ENCODE data around the gene PPP2R5C. TPM values are rescaled to one million over a fixed set of nuclear protein-coding genes. Genes with fewer than 3 reads are reported as not detected.

Gene PPP2R5C
- total and polyA plus RNA-seq, 2 donors, result 144 to 175 TPM

DNA sequence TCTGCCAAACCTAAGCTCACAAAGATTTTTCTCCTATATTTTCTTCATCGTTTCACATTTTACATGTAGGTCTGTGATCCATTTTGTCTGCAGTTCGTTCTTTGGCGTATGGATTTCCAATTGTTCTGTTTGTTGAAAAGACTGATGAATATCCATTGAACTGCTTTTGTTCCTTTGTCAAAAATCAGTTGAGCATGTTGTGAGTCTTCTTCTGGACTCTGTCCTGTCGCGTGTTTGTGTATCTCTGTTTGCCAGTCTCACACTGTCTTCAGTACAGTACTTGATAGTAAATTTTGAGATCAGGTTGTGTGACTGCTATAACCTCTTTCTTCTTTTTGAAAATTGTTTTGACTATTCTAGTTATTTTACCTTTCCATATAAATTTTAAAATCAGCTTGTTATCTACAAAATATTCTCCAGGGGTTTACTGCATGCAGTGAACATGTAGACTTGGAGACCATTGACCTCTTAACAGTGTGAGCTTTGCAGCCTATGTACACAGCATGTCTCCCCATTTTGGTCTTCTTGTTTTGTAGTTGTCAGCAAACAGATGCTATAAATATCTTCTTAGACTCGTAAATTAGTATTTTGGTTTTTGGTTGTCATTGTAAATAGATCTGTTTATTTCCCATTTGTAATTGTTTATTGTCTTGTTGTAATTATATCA is 108.9 kb downstream of the PPP2R5C start:
- H3K36me3 ChIP-seq (ENCODE audit: control insufficient read depth in 2 of 2, insufficient read depth in 2 of 2, low read length in 1 of 2), result peaks cover 0 to 7% of the 10 kb centered on the region in 2 donors
- peaks cover 5 to 8% of the 10 kb centered on the region in 2 donors for H3K4me1 ChIP-seq (ENCODE audit: control insufficient read depth in 2 of 2, insufficient read depth in 2 of 2, low read length in 2 of 2)
- H3K9me3 ChIP-seq (ENCODE audit: control insufficient read depth in 2 of 2, insufficient read depth in 1 of 2, low read length in 1 of 2), result no peaks in the 10 kb centered on the region
- no peak overlapping the region for H3K27ac ChIP-seq (ENCODE audit: low read depth in 1 of 2, low read length in 1 of 2)
- H3K4me3 ChIP-seq (ENCODE audit: low read length in 2 of 2), result no peak overlapping the region
- H3K27me3 ChIP-seq (ENCODE audit: control insufficient read depth in 2 of 2, insufficient read depth in 1 of 2, low read length in 1 of 2), result no peaks in the 10 kb centered on the region
- WGBS, result 98% methylated on average over 6 of the region's 6 CpGs
- DNase-seq (ENCODE audit: low read depth in 6 of 9, low spot score in 9 of 9), result no peak

DNA sequence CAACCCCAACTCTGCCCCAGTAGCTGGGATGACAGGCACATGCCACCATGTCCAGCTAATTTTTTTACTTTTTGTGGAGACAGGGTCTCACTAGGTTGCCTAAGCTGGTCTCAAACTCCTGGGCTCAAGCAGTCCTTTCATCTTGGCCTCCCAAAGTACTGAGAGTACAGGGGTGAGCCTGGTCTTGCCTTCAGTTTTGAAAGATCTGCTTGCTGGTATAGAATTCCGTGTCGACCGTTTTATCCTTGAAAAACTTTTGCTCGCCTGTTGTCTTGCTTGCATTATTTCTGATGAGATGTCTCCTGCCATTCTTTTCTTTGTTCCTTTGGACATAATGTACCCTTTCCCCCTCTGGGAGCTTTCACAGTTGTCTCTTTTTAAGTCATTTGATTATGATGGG is 110.8 kb downstream of the PPP2R5C start:
- 98% methylated on average over 4 of the region's 4 CpGs for WGBS
- no peak for DNase-seq (ENCODE audit: low read depth in 6 of 9, low spot score in 9 of 9)
- Histone ChIP-seq H3K4me3 (ENCODE audit: low read length in 2 of 2) (no peak overlapping the region), H3K36me3 (ENCODE audit: control insufficient read depth in 2 of 2, insufficient read depth in 2 of 2, low read length in 1 of 2) (peaks cover 0 to 2% of the 10 kb centered on the region in 2 donors), H3K27me3 (ENCODE audit: control insufficient read depth in 2 of 2, insufficient read depth in 1 of 2, low read length in 1 of 2) (no peaks in the 10 kb centered on the region), H3K9me3 (ENCODE audit: control insufficient read depth in 2 of 2, insufficient read depth in 1 of 2, low read length in 1 of 2) (no peaks in the 10 kb centered on the region), H3K4me1 (ENCODE audit: control insufficient read depth in 2 of 2, insufficient read depth in 2 of 2, low read length in 2 of 2) (peaks cover 18 to 23% of the 10 kb centered on the region in 2 donors), H3K27ac (ENCODE audit: low read depth in 1 of 2, low read length in 1 of 2) (peak overlapping the region in 1 of 2 donors; percentile 27)

DNA sequence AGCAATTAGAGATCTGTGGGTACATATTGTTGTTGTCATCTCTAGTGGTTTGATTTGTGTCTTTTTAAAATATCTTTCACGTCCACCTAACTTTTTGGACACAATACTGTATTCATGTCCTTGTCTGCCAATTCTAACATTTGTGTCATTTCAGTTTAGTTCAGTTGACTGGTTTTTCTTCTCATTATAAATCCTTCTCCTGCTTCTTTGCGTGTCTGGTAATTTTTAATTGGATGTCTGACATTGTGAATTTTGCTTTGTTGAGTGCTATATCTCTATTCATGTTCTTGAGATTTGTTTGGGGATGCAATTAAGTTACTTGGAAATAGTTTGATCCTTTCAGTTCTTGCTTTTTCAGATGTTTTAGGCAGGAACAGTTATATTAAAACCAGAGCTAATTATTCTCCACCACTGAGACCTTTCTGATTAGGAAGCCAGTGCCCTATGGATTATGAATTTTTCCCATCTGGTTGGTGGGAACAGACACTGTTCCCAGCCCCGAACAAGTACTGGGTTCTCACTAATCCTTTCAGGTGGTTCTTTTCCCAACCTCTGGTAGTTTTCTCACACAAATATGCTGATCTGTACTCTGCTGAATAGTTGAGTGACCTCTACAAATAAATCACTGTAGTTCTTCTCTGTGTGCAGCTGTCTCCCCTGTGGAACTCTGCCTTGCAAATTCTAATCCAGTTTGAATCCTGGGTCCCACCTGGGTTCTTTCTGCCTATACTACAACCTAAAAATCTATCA is 111.7 kb downstream of the PPP2R5C start:
- no peak overlapping the region for H3K27ac ChIP-seq (ENCODE audit: low read depth in 1 of 2, low read length in 1 of 2)
- H3K4me1 ChIP-seq (ENCODE audit: control insufficient read depth in 2 of 2, insufficient read depth in 2 of 2, low read length in 2 of 2), result peaks cover 27 to 32% of the 10 kb centered on the region in 2 donors
- H3K4me3 ChIP-seq (ENCODE audit: low read length in 2 of 2), result no peak overlapping the region
- no peak for DNase-seq (ENCODE audit: low read depth in 6 of 9, low spot score in 9 of 9)
- 97% methylated on average over 3 of the region's 3 CpGs for WGBS
- no peaks in the 10 kb centered on the region for H3K9me3 ChIP-seq (ENCODE audit: control insufficient read depth in 2 of 2, insufficient read depth in 1 of 2, low read length in 1 of 2)
- no peaks in the 10 kb centered on the region for H3K27me3 ChIP-seq (ENCODE audit: control insufficient read depth in 2 of 2, insufficient read depth in 1 of 2, low read length in 1 of 2)
- peaks cover 0 to 10% of the 10 kb centered on the region in 2 donors for H3K36me3 ChIP-seq (ENCODE audit: control insufficient read depth in 2 of 2, insufficient read depth in 2 of 2, low read length in 1 of 2)

DNA sequence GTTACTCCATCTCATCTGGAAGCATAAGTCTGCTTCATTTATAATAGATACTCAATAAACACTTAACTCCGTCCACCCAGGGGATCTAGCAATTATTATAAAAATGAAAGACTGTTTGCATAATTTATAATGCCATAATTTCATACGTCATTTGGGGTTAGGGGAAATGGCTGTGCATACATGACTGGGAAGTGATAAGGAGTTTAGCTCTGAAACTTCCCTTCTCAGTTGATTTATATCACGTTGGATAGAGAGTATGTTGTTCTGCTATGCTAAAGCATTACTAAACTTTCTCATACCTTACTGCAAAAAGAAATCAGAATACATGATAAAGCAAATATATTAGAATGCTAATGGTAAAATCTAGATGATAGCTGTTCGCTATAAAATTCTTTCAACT is 112.5 kb downstream of the PPP2R5C start:
- no peak for DNase-seq (ENCODE audit: low read depth in 6 of 9, low spot score in 9 of 9)
- Histone ChIP-seq H3K4me1 (ENCODE audit: control insufficient read depth in 2 of 2, insufficient read depth in 2 of 2, low read length in 2 of 2) (peaks cover 31 to 39% of the 10 kb centered on the region in 2 donors), H3K4me3 (ENCODE audit: low read length in 2 of 2) (no peak overlapping the region), H3K36me3 (ENCODE audit: control insufficient read depth in 2 of 2, insufficient read depth in 2 of 2, low read length in 1 of 2) (peaks cover 5 to 16% of the 10 kb centered on the region in 2 donors), H3K9me3 (ENCODE audit: control insufficient read depth in 2 of 2, insufficient read depth in 1 of 2, low read length in 1 of 2) (no peaks in the 10 kb centered on the region), H3K27me3 (ENCODE audit: control insufficient read depth in 2 of 2, insufficient read depth in 1 of 2, low read length in 1 of 2) (no peaks in the 10 kb centered on the region), H3K27ac (ENCODE audit: low read depth in 1 of 2, low read length in 1 of 2) (no peak overlapping the region)
- WGBS, result 75% methylated on average over 4 of the region's 4 CpGs

DNA sequence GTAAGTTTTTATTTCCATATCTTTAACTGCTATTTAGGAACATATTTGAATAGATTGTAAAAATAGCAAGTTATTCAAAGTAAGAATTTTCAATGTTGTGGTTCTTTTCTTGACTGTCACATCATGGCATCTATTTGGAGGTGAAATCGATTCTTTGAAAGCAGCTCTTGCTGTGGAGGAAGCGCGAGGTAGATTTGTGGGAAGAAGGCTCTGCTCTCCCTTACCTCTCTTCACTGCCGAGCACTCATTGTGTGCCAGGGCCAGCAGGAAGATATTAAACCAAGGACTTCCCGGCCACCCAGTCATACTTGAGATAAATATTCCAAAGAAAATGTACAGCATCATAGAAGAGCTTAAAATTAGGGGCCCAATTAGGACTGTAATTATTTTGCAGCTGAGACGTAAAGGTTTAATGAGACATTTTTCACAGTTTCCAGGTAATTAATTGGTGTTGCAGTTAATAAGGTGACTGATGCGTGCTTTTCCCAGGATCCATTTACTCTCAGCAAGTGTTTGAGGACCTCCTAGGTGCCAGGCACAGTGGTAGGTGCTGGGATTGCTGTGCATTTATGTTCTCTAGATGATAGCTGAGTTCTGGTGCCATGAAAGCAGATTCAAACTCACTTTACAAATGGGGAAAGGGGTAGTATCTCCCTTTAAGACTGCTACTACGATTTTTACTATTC is 113.7 kb downstream of the PPP2R5C start:
- Histone ChIP-seq H3K36me3 (ENCODE audit: control insufficient read depth in 2 of 2, insufficient read depth in 2 of 2, low read length in 1 of 2) (peaks cover 16 to 23% of the 10 kb centered on the region in 2 donors), H3K4me3 (ENCODE audit: low read length in 2 of 2) (no peak overlapping the region), H3K9me3 (ENCODE audit: control insufficient read depth in 2 of 2, insufficient read depth in 1 of 2, low read length in 1 of 2) (no peaks in the 10 kb centered on the region), H3K4me1 (ENCODE audit: control insufficient read depth in 2 of 2, insufficient read depth in 2 of 2, low read length in 2 of 2) (peaks cover 31 to 46% of the 10 kb centered on the region in 2 donors), H3K27ac (ENCODE audit: low read depth in 1 of 2, low read length in 1 of 2) (peak overlapping the region in 1 of 2 donors; percentile 83), H3K27me3 (ENCODE audit: control insufficient read depth in 2 of 2, insufficient read depth in 1 of 2, low read length in 1 of 2) (no peaks in the 10 kb centered on the region)
- 50% methylated on average over 8 of the region's 8 CpGs for WGBS
- no peak for DNase-seq (ENCODE audit: low read depth in 6 of 9, low spot score in 9 of 9)

DNA sequence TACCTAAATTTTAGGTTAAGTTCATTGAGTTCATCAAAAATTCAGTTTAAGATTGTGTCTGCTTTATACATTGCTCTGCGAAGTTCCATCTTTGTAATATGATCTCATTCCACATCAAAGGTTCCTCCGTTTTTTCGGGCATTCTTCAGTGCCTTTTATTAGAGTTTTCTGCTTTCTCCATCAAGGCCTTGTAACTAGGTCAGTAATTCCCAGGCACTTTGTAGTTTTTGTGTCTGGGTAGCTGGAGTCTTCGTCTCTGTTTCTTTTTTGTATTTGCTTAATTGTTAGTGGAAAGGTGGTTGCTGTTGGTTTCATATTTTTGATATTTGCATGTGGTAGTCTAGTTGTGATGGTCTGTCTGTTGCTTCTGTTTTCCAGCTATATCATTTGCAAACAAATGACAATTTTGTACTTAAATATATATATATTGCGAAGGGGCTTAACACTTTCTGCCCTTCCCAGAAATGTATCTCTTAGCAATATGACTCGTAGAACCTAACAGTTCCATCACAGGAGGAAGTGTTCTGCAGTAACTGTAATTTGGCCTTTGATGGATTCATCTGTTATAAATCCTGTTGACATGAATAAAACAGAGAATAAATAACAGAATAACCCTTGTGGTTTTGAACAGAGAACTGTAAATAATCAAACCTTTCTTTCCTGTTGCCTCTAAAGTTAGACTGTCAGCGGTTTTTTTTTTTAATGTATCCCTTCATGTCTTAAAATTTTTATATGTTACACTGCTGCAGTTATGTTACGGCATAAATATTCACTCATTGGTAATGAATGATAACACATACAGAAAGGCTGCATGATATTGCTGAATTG is 114.4 kb downstream of the PPP2R5C start:
- Histone ChIP-seq H3K4me3 (ENCODE audit: low read length in 2 of 2) (peak overlapping the region in 1 of 2 donors; percentile 4), H3K27ac (ENCODE audit: low read depth in 1 of 2, low read length in 1 of 2) (peak overlapping the region; percentile 19 to 83), H3K9me3 (ENCODE audit: control insufficient read depth in 2 of 2, insufficient read depth in 1 of 2, low read length in 1 of 2) (no peaks in the 10 kb centered on the region), H3K27me3 (ENCODE audit: control insufficient read depth in 2 of 2, insufficient read depth in 1 of 2, low read length in 1 of 2) (no peaks in the 10 kb centered on the region), H3K36me3 (ENCODE audit: control insufficient read depth in 2 of 2, insufficient read depth in 2 of 2, low read length in 1 of 2) (peaks cover 19 to 28% of the 10 kb centered on the region in 2 donors), H3K4me1 (ENCODE audit: control insufficient read depth in 2 of 2, insufficient read depth in 2 of 2, low read length in 2 of 2) (peaks cover 31 to 46% of the 10 kb centered on the region in 2 donors)
- peak in 3 of 9 donors; percentile 10 to 48 (median 21) for DNase-seq (ENCODE audit: low read depth in 6 of 9, low spot score in 9 of 9)
- WGBS, result 9% methylated on average over 8 of the region's 8 CpGs

DNA sequence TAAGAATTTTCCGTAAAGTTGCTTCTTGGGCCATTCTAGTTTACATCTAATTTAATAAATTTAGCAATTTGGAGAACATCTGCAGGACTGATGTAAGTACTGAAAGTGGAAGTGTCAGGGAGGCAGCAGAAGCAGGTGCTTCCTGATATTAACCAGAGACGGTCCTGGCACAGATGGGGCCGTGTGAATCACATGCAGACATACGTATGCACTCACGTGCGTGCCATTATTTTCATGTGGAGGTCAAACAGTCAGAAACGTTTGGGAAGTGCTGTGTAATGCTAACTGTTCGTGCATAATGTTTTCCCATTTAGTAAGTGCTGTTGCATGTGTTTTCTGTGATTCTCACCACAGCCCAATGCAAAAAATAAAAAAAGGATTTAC is 115.0 kb downstream of the PPP2R5C start:
- H3K4me1 ChIP-seq (ENCODE audit: control insufficient read depth in 2 of 2, insufficient read depth in 2 of 2, low read length in 2 of 2), result peaks cover 31 to 46% of the 10 kb centered on the region in 2 donors
- peak; percentile 36 to 86 (median 67) for DNase-seq (ENCODE audit: low read depth in 6 of 9, low spot score in 9 of 9)
- WGBS, result 6% methylated on average over 8 of the region's 8 CpGs
- no peaks in the 10 kb centered on the region for H3K9me3 ChIP-seq (ENCODE audit: control insufficient read depth in 2 of 2, insufficient read depth in 1 of 2, low read length in 1 of 2)
- no peaks in the 10 kb centered on the region for H3K27me3 ChIP-seq (ENCODE audit: control insufficient read depth in 2 of 2, insufficient read depth in 1 of 2, low read length in 1 of 2)
- peaks cover 24 to 31% of the 10 kb centered on the region in 2 donors for H3K36me3 ChIP-seq (ENCODE audit: control insufficient read depth in 2 of 2, insufficient read depth in 2 of 2, low read length in 1 of 2)
- peak overlapping the region in 1 of 2 donors; percentile 83 for H3K27ac ChIP-seq (ENCODE audit: low read depth in 1 of 2, low read length in 1 of 2)
- peak overlapping the region in 1 of 2 donors; percentile 4 for H3K4me3 ChIP-seq (ENCODE audit: low read length in 2 of 2)

DNA sequence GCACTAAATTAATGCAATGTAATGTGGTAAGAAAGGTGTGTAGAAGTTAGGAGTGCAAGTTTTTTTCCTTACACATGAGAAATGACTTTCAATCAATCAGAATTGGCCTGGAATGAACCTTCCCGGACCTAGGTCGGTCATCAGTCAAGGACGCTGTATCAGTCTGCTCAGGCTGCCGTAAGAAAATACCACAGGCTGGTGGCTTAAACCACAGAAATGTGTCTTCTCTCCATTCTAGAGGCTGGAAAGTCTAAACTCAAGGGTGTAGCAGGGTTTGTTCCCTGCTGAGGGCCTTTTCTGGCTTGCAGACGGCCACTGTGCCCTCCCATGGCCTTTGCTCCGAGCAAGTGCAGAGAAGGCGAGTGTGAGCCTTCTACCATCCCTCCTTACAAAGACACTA is 116.3 kb downstream of the PPP2R5C start:
- 55% methylated on average over 7 of the region's 7 CpGs for WGBS
- Histone ChIP-seq H3K4me3 (ENCODE audit: low read length in 2 of 2) (no peak overlapping the region), H3K9me3 (ENCODE audit: control insufficient read depth in 2 of 2, insufficient read depth in 1 of 2, low read length in 1 of 2) (no peaks in the 10 kb centered on the region), H3K27me3 (ENCODE audit: control insufficient read depth in 2 of 2, insufficient read depth in 1 of 2, low read length in 1 of 2) (no peaks in the 10 kb centered on the region), H3K36me3 (ENCODE audit: control insufficient read depth in 2 of 2, insufficient read depth in 2 of 2, low read length in 1 of 2) (peaks cover 36 to 43% of the 10 kb centered on the region in 2 donors), H3K4me1 (ENCODE audit: control insufficient read depth in 2 of 2, insufficient read depth in 2 of 2, low read length in 2 of 2) (peaks cover 31 to 46% of the 10 kb centered on the region in 2 donors), H3K27ac (ENCODE audit: low read depth in 1 of 2, low read length in 1 of 2) (peak overlapping the region in 1 of 2 donors; percentile 83)
- DNase-seq (ENCODE audit: low read depth in 6 of 9, low spot score in 9 of 9), result no peak
